GM23248 (cell line): ENCODE measurements around the gene CAMTA1. TPM values are rescaled to one million over a fixed set of nuclear protein-coding genes. Genes with fewer than 3 reads are reported as not detected.

Experiments used
- DNase-seq: peaks from one replicate; pipeline ENCODE4 v3.0.0-alpha.2; 2015
- H2AFZ ChIP-seq: fragments of 200-600 bp; sonication (generic); 2 replicates; pipeline ENCODE4 v1.6.1; 2016; ENCODE audit warnings: antibody characterized with exemption
- H3F3A ChIP-seq: fragments of 200-600 bp; sonication (generic); 2 replicates; pipeline ENCODE4 v1.6.1; 2016; ENCODE audit warnings: mild to moderate bottlenecking, antibody characterized with exemption, mixed run types; ENCODE audit not compliant: insufficient read depth
- H3K27ac ChIP-seq: fragments of 200-600 bp; sonication (generic); 2 replicates; pipeline ENCODE4 v1.5.1; 2016; ENCODE audit warnings: mild to moderate bottlenecking
- H3K27me3 ChIP-seq: fragments of 200-600 bp; sonication (generic); replicated peaks from 2 replicates; pipeline ENCODE4 v1.6.1; 2016; ENCODE audit warnings: mild to moderate bottlenecking; ENCODE audit not compliant: insufficient read depth
- H3K36me3 ChIP-seq: fragments of 200-600 bp; sonication (generic); 2 replicates; pipeline ENCODE4 v1.6.1; 2016; ENCODE audit warnings: low read depth, mild to moderate bottlenecking
- H3K4me1 ChIP-seq: fragments of 200-600 bp; sonication (generic); 2 replicates; pipeline ENCODE4 v1.6.1; 2016; ENCODE audit warnings: mild to moderate bottlenecking; ENCODE audit not compliant: insufficient read depth
- H3K4me2 ChIP-seq: fragments of 200-600 bp; sonication (generic); one replicate; pipeline ENCODE4 v1.6.1; 2016; ENCODE audit warnings: mild to moderate bottlenecking; ENCODE audit not compliant: unreplicated experiment
- H3K4me3 ChIP-seq: fragments of 200-600 bp; sonication (generic); 2 replicates; pipeline ENCODE4 v1.5.1; 2016; ENCODE audit warnings: mild to moderate bottlenecking
- H3K79me2 ChIP-seq: fragments of 200-600 bp; sonication (generic); 2 replicates; pipeline ENCODE4 v1.6.1; 2016; ENCODE audit warnings: mild to moderate bottlenecking; ENCODE audit not compliant: insufficient read depth
- H3K9ac ChIP-seq: fragments of 200-600 bp; sonication (generic); 2 replicates; pipeline ENCODE4 v1.6.1; 2016; ENCODE audit warnings: mild to moderate bottlenecking
- H3K9me2 ChIP-seq: fragments of 200-600 bp; sonication (generic); 2 replicates; pipeline ENCODE4 v1.6.1; 2016; ENCODE audit warnings: mixed run types, mild to moderate bottlenecking, moderate library complexity; ENCODE audit not compliant: insufficient read depth
- H3K9me3 ChIP-seq: fragments of 200-600 bp; sonication (generic); one replicate; pipeline ENCODE4 v1.6.1; 2017; ENCODE audit warnings: low read depth
- H4K20me1 ChIP-seq: fragments of 200-600 bp; sonication (generic); 2 replicates; pipeline ENCODE4 v1.6.0; 2016; ENCODE audit not compliant: insufficient read depth
- EZH2 ChIP-seq: fragments of 200-600 bp; sonication (generic); IDR thresholded peaks from 2 replicates; pipeline ENCODE4 v1.6.1; 2018; ENCODE audit warnings: antibody characterized with exemption, mild to moderate bottlenecking; ENCODE audit not compliant: insufficient read depth, poor library complexity, severe bottlenecking
- EZH2phosphoT487 ChIP-seq: fragments of 200-600 bp; sonication (generic); IDR thresholded peaks from 2 replicates; pipeline ENCODE4 v1.6.1; 2018; ENCODE audit warnings: antibody characterized with exemption, moderate library complexity, mild to moderate bottlenecking, low read depth; ENCODE audit not compliant: insufficient read depth
- WGBS, 2 experiments: methylation state at CpG; one replicate each; pipeline ENCODE4 v1.1.6; 2015 to 2017; ENCODE audit warnings: low lambda C conversion rate in 2 of 2, low coverage in 1 of 2; ENCODE audit errors: missing lambda C conversion rate in 2 of 2; 5-methylcytosine and 5-hydroxymethylcytosine counted together
- in situ Hi-C: fragments of 300-500 bp; cut with MboI; formaldehyde crosslinking; loops from 2 replicates; pipeline ENCODE4 v1.15.0; 2020
- polyA plus RNA-seq: library from polyadenylated mRNA; unstranded; fragments of >200 nt; fragmentation: Nextera tagmentation; extraction: Ambion mirVana; gene quantifications from 2 replicates; pipeline ENCODE4 v1.2.1, GENCODE V29; 2016
- total RNA-seq: library from RNA; depleted of rRNA; stranded (reverse); fragments of >200 nt; shearing (Covaris generic); gene quantifications from 2 replicates; pipeline ENCODE4 v1.2.3, GENCODE V29; 2014

Gene CAMTA1
- total and polyA plus RNA-seq, 2 experiments from 2014 or later, result 50.1 to 165 TPM

- in situ Hi-C loops, result no loop called here
- WGBS, 2 experiments, result 71 to 82% methylated on average over 7 of the region's 7 CpGs
- Histone ChIP-seq H3K79me2 (no peaks in the 10 kb centered on the region), H3K9me2 (no peaks in the 10 kb centered on the region), H3K36me3 (no peaks in the 10 kb centered on the region), H4K20me1 (no peaks in the 10 kb centered on the region), H3K27ac (no peak overlapping the region), H3K27me3 (no peaks in the 10 kb centered on the region), H3K4me1 (no peaks in the 10 kb centered on the region), H3K4me2 (no peak overlapping the region), H3K9ac (no peak overlapping the region), H2AFZ (no peak overlapping the region), H3K9me3 (no peaks in the 10 kb centered on the region), H3K4me3 (no peak overlapping the region), H3F3A (no peaks in the 10 kb centered on the region)
- no peak for TF ChIP-seq EZH2phosphoT487
- no peak for TF ChIP-seq EZH2
- no peak for DNase-seq
Measured at GRCh38 chr1:7588457-7588827, 803.2 kb downstream of the CAMTA1 start.

GRCh38 chr1:7589080-7589735 lies 804.0 kb downstream of the CAMTA1 start:
- 79 to 84% methylated on average over 14 of the region's 14 CpGs for WGBS, 2 experiments
- H3F3A ChIP-seq, result no peaks in the 10 kb centered on the region
- TF ChIP-seq EZH2phosphoT487 (no peak), EZH2 (no peak)
- H3K9me2 ChIP-seq, result no peaks in the 10 kb centered on the region
- H3K9ac ChIP-seq, result no peak overlapping the region
- in situ Hi-C loops, result no loop called here
- no peak for DNase-seq
- H3K9me3 ChIP-seq, result no peaks in the 10 kb centered on the region
- no peak overlapping the region for H2AFZ ChIP-seq
- H3K27me3 ChIP-seq, result no peaks in the 10 kb centered on the region
- no peaks in the 10 kb centered on the region for H3K4me1 ChIP-seq
- no peaks in the 10 kb centered on the region for H4K20me1 ChIP-seq
- no peak overlapping the region for H3K4me2 ChIP-seq
- no peak overlapping the region for H3K4me3 ChIP-seq
- H3K79me2 ChIP-seq, result no peaks in the 10 kb centered on the region
- H3K27ac ChIP-seq, result no peak overlapping the region
- H3K36me3 ChIP-seq, result no peaks in the 10 kb centered on the region

GRCh38 chr1:7589774-7590425 lies 804.6 kb downstream of the CAMTA1 start:
- Histone ChIP-seq H3K36me3 (no peaks in the 10 kb centered on the region), H3F3A (no peaks in the 10 kb centered on the region), H3K9me3 (no peaks in the 10 kb centered on the region), H3K27ac (no peak overlapping the region), H3K4me3 (no peak overlapping the region), H4K20me1 (no peaks in the 10 kb centered on the region), H3K4me2 (no peak overlapping the region), H3K9ac (no peak overlapping the region), H3K27me3 (0 out of 2 replicates have a peak, but pooled peaks cover 6% of the 10 kb centered on the region), H3K9me2 (no peaks in the 10 kb centered on the region), H2AFZ (no peak overlapping the region), H3K79me2 (no peaks in the 10 kb centered on the region), H3K4me1 (no peaks in the 10 kb centered on the region)
- TF ChIP-seq EZH2 (no peak), EZH2phosphoT487 (no peak)
- DNase-seq, result peak; percentile 14
- in situ Hi-C loops, result no loop called here
- WGBS, 2 experiments, result 72 to 73% methylated on average over 10 of the region's 10 CpGs

- H3K9ac ChIP-seq, result no peak overlapping the region
- H2AFZ ChIP-seq, result no peak overlapping the region
- no peak for DNase-seq
- no peak overlapping the region for H3K4me2 ChIP-seq
- no peaks in the 10 kb centered on the region for H3F3A ChIP-seq
- no peak overlapping the region for H3K27ac ChIP-seq
- H3K36me3 ChIP-seq, result no peaks in the 10 kb centered on the region
- no peaks in the 10 kb centered on the region for H4K20me1 ChIP-seq
- WGBS, 2 experiments, result 67 to 70% methylated on average over 4 of the region's 4 CpGs
- H3K27me3 ChIP-seq, result 0 out of 2 replicates have a peak, but pooled peaks cover 6% of the 10 kb centered on the region
- no peak overlapping the region for H3K4me3 ChIP-seq
- TF ChIP-seq EZH2 (no peak), EZH2phosphoT487 (no peak)
- H3K9me2 ChIP-seq, result no peaks in the 10 kb centered on the region
- no peaks in the 10 kb centered on the region for H3K9me3 ChIP-seq
- H3K79me2 ChIP-seq, result no peaks in the 10 kb centered on the region
- in situ Hi-C loops, result no loop called here
- H3K4me1 ChIP-seq, result no peaks in the 10 kb centered on the region
Measured at GRCh38 chr1:7590426-7590790, 805.2 kb downstream of the CAMTA1 start.

GRCh38 chr1:7591565-7591964 lies 806.3 kb downstream of the CAMTA1 start:
- no peaks in the 10 kb centered on the region for H3K9me2 ChIP-seq
- DNase-seq, result no peak
- no peak overlapping the region for H3K27ac ChIP-seq
- no peak overlapping the region for H3K9ac ChIP-seq
- H2AFZ ChIP-seq, result no peak overlapping the region
- WGBS, 2 experiments, result 57 to 63% methylated on average over 10 of the region's 10 CpGs
- TF ChIP-seq EZH2 (no peak), EZH2phosphoT487 (no peak)
- no peaks in the 10 kb centered on the region for H3F3A ChIP-seq
- H4K20me1 ChIP-seq, result no peaks in the 10 kb centered on the region
- 0 out of 2 replicates have a peak, but pooled peaks cover 6% of the 10 kb centered on the region for H3K27me3 ChIP-seq
- in situ Hi-C loops, result no loop called here
- no peak overlapping the region for H3K4me3 ChIP-seq
- no peaks in the 10 kb centered on the region for H3K4me1 ChIP-seq
- no peaks in the 10 kb centered on the region for H3K9me3 ChIP-seq
- no peak overlapping the region for H3K4me2 ChIP-seq
- H3K79me2 ChIP-seq, result no peaks in the 10 kb centered on the region
- H3K36me3 ChIP-seq, result no peaks in the 10 kb centered on the region
